Measurements from ENCODE around the gene IGFL3. TPM values are rescaled to one million over a fixed set of nuclear protein-coding genes. Genes with fewer than 3 reads are reported as not detected.
"Not testable (repeated sequence)": the region's sequence is repeated elsewhere in the genome, so short reads cannot be mapped to it uniquely, and the experiment has no call there.

The IGFL3 gene
- total RNA-seq, 2 experiments from 2014 or later = not detected

- ATAC-seq (ENCODE audit: low read depth) (no peak), DNase-seq (no peak)
- Mint-ChIP-seq H3K27ac (no peak overlapping the region), H3K27me3 (peaks cover 41% of the 10 kb centered on the region), H3K4me1 (peaks cover 4% of the 10 kb centered on the region), H3K36me3 (no peaks in the 10 kb centered on the region), H3K4me3 (no peak overlapping the region), H3K9me3 (no peaks in the 10 kb centered on the region)
- POLR2A ChIA-PET = no interaction called here
Measured at GRCh38 chr19:46111376-46111775, 13.1 kb downstream of the IGFL3 start.

DNA sequence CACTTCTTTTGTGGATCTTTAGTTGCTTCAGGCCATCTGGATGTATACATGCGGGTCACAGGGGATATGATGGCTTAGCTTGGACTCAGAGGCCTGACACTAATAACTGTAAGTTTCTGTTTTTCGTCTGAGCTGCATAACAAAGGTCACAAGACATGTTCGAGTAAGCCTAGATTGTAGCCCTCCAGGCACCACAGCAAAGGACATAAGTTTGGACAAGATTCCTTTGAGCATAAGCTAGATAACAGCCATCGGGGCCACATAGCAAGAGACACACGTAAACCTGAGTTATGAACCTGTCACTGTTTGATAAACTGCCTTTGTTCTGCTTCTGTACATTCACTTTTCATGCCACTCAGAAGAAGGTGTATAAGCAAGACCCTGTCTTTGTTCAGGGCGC is 14.6 kb downstream of the IGFL3 start:
- H3K36me3 Mint-ChIP-seq = no peaks in the 10 kb centered on the region
- H3K9me3 Mint-ChIP-seq = no peaks in the 10 kb centered on the region
- H3K4me1 Mint-ChIP-seq = no peaks in the 10 kb centered on the region
- ATAC-seq (ENCODE audit: low read depth) = no peak
- peaks cover 35% of the 10 kb centered on the region for H3K27me3 Mint-ChIP-seq
- no peak for DNase-seq
- H3K27ac Mint-ChIP-seq = no peak overlapping the region
- no peak overlapping the region for H3K4me3 Mint-ChIP-seq
- POLR2A ChIA-PET = no interaction called here

DNA sequence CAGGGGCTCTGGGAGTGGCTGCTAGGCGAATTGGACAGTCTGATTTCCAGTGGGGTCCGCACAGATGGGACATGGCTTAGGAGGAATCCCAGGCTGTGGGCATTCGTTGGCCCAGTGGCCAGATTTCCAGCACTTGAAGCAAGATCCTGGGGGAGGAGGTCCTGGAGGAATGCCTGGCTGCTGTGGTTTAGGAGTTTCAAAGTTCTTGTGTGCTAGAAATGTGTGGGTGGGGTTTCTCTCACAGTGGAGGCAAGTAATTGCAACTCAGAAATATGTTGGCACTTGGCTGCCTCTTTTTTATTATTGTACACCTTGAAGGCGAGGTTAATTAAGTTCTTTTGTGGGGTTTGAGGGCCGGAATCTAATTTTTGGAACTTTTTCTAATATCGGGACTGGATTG is 17.1 kb downstream of the IGFL3 start:
- ATAC-seq (ENCODE audit: low read depth) (no peak), DNase-seq (no peak)
- Mint-ChIP-seq H3K4me3 (no peak overlapping the region), H3K36me3 (no peaks in the 10 kb centered on the region), H3K9me3 (no peaks in the 10 kb centered on the region), H3K4me1 (no peaks in the 10 kb centered on the region), H3K27me3 (peaks cover 15% of the 10 kb centered on the region), H3K27ac (no peak overlapping the region)
- POLR2A ChIA-PET = no interaction called here

GRCh38 chr19:46102333-46102732 is 22.2 kb downstream of the IGFL3 start:
- H3K9me3 Mint-ChIP-seq; H3K27ac Mint-ChIP-seq; ATAC-seq (ENCODE audit: low read depth); H3K36me3 Mint-ChIP-seq; H3K4me1 Mint-ChIP-seq; H3K4me3 Mint-ChIP-seq; DNase-seq; POLR2A ChIA-PET: not testable (repeated sequence)
- H3K27me3 Mint-ChIP-seq = peaks cover 14% of the 10 kb centered on the region

DNA sequence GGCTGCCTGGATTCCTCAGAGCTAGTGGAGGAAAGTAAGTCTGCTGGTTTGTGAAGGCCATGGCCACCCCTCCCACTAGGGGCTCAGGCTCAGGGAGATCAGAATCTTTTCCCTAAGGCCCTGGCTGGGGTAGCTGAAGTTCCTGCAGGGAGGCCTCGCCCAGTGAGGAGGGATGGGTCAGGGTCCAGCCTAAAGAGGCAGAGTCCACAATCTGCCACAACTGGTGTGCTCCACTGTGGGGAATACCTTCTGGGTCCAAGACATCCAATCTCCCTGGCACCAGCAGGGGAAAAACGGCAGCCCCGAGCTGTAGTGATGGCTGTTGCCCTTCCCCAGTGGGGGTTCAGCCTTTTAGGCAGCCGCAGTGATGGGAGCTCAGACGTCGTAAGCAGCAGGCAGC is 23.2 kb downstream of the IGFL3 start:
- H3K4me3 Mint-ChIP-seq = no peak overlapping the region
- peaks cover 13% of the 10 kb centered on the region for H3K9me3 Mint-ChIP-seq
- H3K36me3 Mint-ChIP-seq = no peaks in the 10 kb centered on the region
- DNase-seq = no peak
- ATAC-seq (ENCODE audit: low read depth) = no peak
- POLR2A ChIA-PET = no interaction called here
- peaks cover 25% of the 10 kb centered on the region for H3K27me3 Mint-ChIP-seq
- H3K27ac Mint-ChIP-seq = no peak overlapping the region
- H3K4me1 Mint-ChIP-seq = no peaks in the 10 kb centered on the region

- no peaks in the 10 kb centered on the region for H3K36me3 Mint-ChIP-seq
Measured at GRCh38 chr19:46100344-46100743, 24.1 kb downstream of the IGFL3 start.

DNA sequence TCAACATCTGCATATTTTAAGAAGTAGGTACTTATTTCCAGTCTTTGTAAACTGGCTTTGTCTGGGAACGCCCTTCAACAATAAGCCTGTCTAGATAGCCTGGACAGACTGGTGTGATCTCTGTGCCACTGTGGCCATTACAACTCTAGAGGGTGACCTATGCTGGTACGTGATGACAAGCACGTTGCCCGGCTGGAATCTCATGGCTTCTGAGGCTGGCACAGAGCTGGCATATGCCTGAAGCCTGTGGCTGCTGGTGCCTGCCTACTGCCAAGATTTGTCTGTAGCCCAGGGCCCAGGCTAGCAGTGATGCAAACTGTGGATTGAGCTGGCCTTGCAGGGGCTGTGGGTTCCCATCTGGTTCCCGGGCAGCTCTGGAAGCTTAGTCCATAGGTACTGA is 34.0 kb downstream of the IGFL3 start:
- H3K9me3 Mint-ChIP-seq = peaks cover 18% of the 10 kb centered on the region
- no peak overlapping the region for H3K27ac Mint-ChIP-seq
- no peaks in the 10 kb centered on the region for H3K4me1 Mint-ChIP-seq
- no peak overlapping the region for H3K4me3 Mint-ChIP-seq
- DNase-seq = no peak
- no peak for ATAC-seq (ENCODE audit: low read depth)
- H3K27me3 Mint-ChIP-seq = peaks cover 33% of the 10 kb centered on the region
- POLR2A ChIA-PET = no interaction called here
- no peaks in the 10 kb centered on the region for H3K36me3 Mint-ChIP-seq

More at GRCh38 chr19:46100344-46100743, 24.1 kb downstream of the IGFL3 start:
- ATAC-seq (ENCODE audit: low read depth) (no peak), DNase-seq (no peak)
- no peaks in the 10 kb centered on the region for H3K4me1 Mint-ChIP-seq
- no peak overlapping the region for H3K4me3 Mint-ChIP-seq
- POLR2A ChIA-PET = no interaction called here
- H3K27me3 Mint-ChIP-seq = peaks cover 30% of the 10 kb centered on the region
- no peak overlapping the region for H3K27ac Mint-ChIP-seq
- H3K9me3 Mint-ChIP-seq = peaks cover 13% of the 10 kb centered on the region

GRCh38 chr19:46089432-46089831 is 35.1 kb downstream of the IGFL3 start:
- POLR2A ChIA-PET = interaction anchor here (0.5 kb wide), 1 partner anchor 53 kb away, joined by 4 read pairs; no protein-coding TSS in a partner anchor
- no peak for ATAC-seq (ENCODE audit: low read depth)
- Mint-ChIP-seq H3K27me3 (peaks cover 35% of the 10 kb centered on the region), H3K9me3 (peaks cover 24% of the 10 kb centered on the region), H3K36me3 (peaks cover 2% of the 10 kb centered on the region), H3K27ac (no peak overlapping the region), H3K4me3 (no peak overlapping the region), H3K4me1 (no peaks in the 10 kb centered on the region)
- no peak for DNase-seq

- DNase-seq (no peak), ATAC-seq (ENCODE audit: low read depth) (no peak)
- Mint-ChIP-seq H3K4me1 (no peaks in the 10 kb centered on the region), H3K27ac (no peak overlapping the region), H3K9me3 (peaks cover 25% of the 10 kb centered on the region), H3K36me3 (peaks cover 2% of the 10 kb centered on the region), H3K4me3 (no peak overlapping the region), H3K27me3 (peaks cover 33% of the 10 kb centered on the region)
- POLR2A ChIA-PET = no interaction called here
Measured at GRCh38 chr19:46088101-46088500, 36.4 kb downstream of the IGFL3 start.

- Mint-ChIP-seq H3K4me3 (no peak overlapping the region), H3K4me1 (no peaks in the 10 kb centered on the region), H3K27me3 (peaks cover 42% of the 10 kb centered on the region), H3K27ac (no peak overlapping the region), H3K36me3 (peaks cover 2% of the 10 kb centered on the region), H3K9me3 (peaks cover 25% of the 10 kb centered on the region)
- no peak for DNase-seq
- POLR2A ChIA-PET = no interaction called here
- ATAC-seq (ENCODE audit: low read depth) = no peak
Measured at GRCh38 chr19:46085888-46086287, 38.6 kb downstream of the IGFL3 start.

DNA sequence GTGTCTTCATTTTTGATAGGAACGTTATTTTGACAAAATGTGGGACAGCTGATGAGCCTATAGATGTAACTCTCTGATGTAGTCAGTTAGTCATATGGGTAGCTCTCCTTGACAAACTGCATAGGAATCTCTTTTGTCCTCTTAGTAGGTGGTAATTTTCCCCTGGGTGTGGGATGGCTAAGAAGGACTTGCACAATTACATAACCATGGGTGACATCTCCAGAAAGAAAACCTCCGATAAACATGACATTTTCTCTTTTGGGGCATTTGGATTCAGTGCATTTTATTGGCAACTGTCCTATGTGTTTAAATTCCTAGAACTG is 41.8 kb downstream of the IGFL3 start:
- ATAC-seq (ENCODE audit: low read depth) (no peak), DNase-seq (no peak)
- H3K9me3 Mint-ChIP-seq = peaks cover 19% of the 10 kb centered on the region
- peaks cover 2% of the 10 kb centered on the region for H3K36me3 Mint-ChIP-seq
- POLR2A ChIA-PET = no interaction called here
- no peak overlapping the region for H3K4me3 Mint-ChIP-seq
- no peak overlapping the region for H3K27ac Mint-ChIP-seq
- no peaks in the 10 kb centered on the region for H3K4me1 Mint-ChIP-seq
- peaks cover 43% of the 10 kb centered on the region for H3K27me3 Mint-ChIP-seq

- Mint-ChIP-seq H3K4me1 (peaks cover 2% of the 10 kb centered on the region), H3K27me3 (peaks cover 46% of the 10 kb centered on the region), H3K27ac (no peak overlapping the region), H3K36me3 (peaks cover 2% of the 10 kb centered on the region), H3K9me3 (peaks cover 17% of the 10 kb centered on the region), H3K4me3 (no peak overlapping the region)
- POLR2A ChIA-PET = no interaction called here
- ATAC-seq (ENCODE audit: low read depth) (no peak), DNase-seq (no peak)
Measured at GRCh38 chr19:46081928-46082727, 42.4 kb downstream of the IGFL3 start.

GRCh38 chr19:46080561-46080960 is 43.9 kb downstream of the IGFL3 start:
- POLR2A ChIA-PET = no interaction called here
- Mint-ChIP-seq H3K9me3 (peaks cover 8% of the 10 kb centered on the region), H3K27ac (no peak overlapping the region), H3K4me3 (no peak overlapping the region), H3K4me1 (peaks cover 5% of the 10 kb centered on the region), H3K36me3 (peaks cover 2% of the 10 kb centered on the region), H3K27me3 (peaks cover 60% of the 10 kb centered on the region)
- ATAC-seq (ENCODE audit: low read depth) = no peak
- no peak for DNase-seq

DNA sequence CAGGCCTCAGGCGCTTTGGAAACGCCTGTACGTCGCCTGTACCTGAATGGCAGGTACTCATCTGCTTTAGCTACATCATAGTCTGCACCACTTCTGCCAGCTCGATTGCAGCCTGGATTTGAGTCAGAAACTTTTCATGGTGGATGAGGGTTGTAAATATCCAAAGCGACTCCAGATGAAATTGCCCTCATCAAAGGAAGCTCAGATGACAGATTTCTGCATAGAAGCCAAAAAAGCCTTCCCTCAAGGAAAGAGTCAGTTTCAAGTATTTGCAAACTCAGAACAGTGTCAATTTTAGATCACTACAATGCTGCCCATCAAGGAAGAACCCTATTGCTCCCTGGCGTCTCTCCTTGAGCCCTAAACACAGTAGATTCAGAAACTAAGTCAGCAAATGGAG is 44.9 kb downstream of the IGFL3 start:
- POLR2A ChIA-PET = no interaction called here
- no peak overlapping the region for H3K4me3 Mint-ChIP-seq
- peaks cover 1% of the 10 kb centered on the region for H3K9me3 Mint-ChIP-seq

More for the DNA sequence above, 44.9 kb downstream of the IGFL3 start:
- peaks cover 5% of the 10 kb centered on the region for H3K4me1 Mint-ChIP-seq
- ATAC-seq (ENCODE audit: low read depth) (no peak), DNase-seq (no peak)
- H3K27ac Mint-ChIP-seq = no peak overlapping the region
- peaks cover 59% of the 10 kb centered on the region for H3K27me3 Mint-ChIP-seq
- no peaks in the 10 kb centered on the region for H3K36me3 Mint-ChIP-seq
